Activated T-helper 1 cell treated with anti-CD3 and anti-CD28 coated beads, Interleukin-2, amount 50 U/mL, for 16 hours (primary cell): ENCODE data around the gene OR4X2.
"Not testable (repeated sequence)": the region's sequence is repeated elsewhere in the genome, so short reads cannot be mapped to it uniquely, and the experiment has no call there.

Source experiments
- DNase-seq, 2 donors: peaks; one replicate each; pipeline ENCODE4 v3.0.0-alpha.2; 2020; ENCODE audit warnings: low read depth in 1 of 2, low spot score in 1 of 2

The OR4X2 gene, protein sequence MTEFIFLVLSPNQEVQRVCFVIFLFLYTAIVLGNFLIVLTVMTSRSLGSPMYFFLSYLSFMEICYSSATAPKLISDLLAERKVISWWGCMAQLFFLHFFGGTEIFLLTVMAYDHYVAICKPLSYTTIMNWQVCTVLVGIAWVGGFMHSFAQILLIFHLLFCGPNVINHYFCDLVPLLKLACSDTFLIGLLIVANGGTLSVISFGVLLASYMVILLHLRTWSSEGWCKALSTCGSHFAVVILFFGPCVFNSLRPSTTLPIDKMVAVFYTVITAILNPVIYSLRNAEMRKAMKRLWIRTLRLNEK

DNA sequence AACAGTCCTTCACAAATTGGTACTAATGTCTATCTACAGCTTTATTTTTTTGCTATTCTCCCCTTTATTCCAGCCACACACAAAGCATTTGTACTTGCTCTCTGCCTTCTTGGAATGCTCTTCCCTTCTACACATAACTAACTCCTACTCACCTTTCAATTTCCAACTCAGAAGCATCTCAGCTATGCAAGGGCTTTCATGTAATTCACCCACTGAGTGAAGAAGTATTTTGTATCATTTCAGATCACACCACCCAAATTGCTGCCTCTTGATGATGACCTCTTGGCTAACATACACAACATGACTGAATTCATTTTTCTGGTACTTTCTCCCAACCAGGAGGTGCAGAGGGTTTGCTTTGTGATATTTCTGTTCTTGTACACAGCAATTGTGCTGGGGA lies at the start of gene OR4X2:
TSS of gene OR4X2 (plus strand) at position 301 of the 400 bp plus-strand sequence. CDS start at position 301, 0 bp downstream.
- DNase-seq = no peak

DNA sequence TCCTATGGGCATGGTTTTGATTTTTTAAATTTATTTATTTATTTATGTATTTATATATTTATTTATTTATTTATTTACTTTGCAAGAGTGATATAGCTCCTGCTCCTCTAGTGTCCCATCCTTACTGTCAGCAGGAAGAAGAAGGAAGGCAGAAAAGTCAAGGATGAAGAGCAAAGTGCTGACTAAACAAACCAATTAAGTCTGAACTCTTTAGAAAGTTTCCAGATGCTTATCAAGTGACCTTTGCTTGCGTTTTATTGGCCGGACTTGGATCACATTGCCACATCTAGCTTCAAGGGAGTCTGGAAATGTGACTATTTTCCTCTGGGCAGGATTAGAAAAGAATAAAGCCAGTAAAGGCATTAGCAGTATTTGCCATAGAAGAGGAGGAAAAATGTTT lies 37.0 kb upstream of the OR4X2 start:
- DNase-seq = no peak

DNA sequence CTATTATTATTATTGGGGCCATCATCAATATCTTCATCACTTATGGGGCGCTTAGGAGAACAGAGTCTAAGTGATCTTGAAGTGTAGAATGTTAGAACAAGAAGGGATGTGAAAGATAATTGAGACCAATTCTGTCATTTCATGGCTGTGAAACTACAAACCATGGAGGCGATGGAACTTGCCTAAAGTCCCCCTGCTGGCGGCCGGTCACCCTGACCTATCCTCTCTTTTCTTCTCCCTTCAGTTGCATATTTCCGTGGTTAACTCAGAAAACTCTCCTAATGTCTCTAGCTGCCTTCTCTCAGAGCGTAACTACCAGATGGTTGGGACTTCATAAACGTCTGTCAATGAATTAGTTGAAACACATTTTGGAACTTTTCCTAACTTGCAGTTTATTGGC lies 34.9 kb upstream of the OR4X2 start:
- no peak for DNase-seq

DNA sequence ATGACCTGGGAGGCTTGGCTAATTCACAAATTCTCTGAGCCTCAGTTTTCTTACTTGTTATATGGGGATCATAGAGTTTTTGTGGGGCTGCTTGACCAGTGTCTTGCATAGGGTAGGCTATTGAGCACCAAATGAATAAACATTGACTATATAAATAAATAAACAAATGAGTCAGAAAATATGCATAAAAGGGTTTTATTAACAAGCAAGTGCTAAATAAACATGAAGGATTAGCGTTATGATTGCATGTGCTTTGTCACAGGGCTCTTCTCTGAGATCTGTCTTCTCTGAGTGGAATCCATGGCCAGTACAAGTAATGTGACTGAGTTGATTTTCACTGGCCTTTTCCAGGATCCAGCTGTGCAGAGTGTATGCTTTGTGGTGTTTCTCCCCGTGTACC lies 28.4 kb upstream of the OR4X2 start, which contains the start of gene OR4B1:
TSS of gene OR4B1 (plus strand) at position 301 of the 400 bp plus-strand sequence. CDS start at position 301, 0 bp downstream.
- DNase-seq = no peak

DNA sequence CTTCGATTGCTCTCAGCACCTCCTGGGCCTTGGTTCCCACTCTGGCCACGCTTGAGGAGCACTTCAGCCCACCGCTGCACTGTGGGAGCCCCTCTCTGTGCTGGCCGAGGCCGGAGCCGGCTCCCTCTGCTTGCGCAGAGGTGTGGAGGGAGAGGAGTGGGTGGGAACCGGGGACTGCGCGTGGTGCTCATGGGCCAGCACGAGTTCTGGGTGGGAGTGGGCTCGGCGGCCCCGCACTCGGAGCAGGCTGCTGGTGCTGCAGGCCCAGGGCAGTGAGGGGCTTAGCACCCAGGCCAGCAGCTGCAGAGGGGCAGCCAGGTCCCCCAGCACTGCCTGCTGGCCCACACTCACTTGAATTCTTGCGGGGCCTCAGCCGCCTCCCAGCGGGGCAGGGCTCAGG lies 16.1 kb upstream of the OR4X2 start:
- no peak for DNase-seq

DNA sequence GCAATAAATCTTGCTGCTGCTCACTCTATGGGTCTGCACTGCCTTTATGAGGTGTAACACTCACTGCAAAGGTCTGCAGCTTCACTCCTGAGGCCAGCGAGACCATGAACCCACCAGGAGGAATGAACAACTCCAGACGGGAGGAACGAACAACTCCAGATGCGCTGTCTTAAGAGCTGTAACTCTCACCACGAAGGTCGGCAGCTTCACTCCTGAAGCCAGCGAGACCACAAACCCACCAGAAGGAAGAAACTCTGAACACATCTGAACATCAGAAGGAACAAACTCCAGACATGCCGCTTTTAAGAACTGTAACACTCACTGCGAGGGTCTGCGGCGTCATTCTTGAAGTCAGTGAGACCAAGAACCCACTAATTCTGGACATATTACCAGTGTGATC lies 14.8 kb upstream of the OR4X2 start:
- not testable (repeated sequence) for DNase-seq

DNA sequence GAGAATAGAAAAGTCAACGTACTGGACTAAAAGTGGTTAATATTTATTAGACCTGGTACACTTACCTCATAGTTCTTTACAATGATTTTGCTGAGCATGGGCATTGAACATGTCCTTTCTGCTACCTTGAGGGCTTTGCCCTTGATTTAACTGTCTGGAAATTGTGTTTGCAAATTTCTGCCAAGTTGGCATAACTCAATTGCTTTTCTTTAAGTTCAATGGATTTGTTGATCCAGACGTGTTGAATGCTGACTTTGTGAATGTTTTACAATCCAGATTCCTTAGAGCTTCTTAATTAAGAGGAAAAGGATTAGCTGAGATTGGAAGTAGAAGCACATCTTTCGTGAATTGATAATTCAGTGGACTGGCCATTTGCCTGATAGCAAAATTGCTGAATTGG lies 7.2 kb upstream of the OR4X2 start:
- DNase-seq = no peak

DNA sequence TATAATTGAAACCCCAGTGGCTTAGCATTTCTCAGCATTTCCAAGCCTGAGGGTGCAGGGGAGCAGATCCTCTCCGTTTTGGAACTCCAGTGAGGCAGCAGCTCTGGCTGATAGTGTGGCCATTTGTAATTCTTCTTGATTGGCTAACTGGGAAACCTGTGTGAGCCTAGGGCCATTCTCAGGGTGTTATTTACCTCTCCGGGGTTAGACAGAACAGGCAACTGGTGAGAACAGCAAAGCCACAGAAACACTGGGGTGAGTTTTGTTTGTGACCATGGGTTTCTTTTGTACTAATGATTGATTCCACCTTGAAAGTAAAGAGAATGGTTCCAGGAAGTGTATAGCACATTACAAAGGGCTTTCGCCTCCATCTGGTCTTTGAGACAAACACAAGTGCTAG lies 2.4 kb upstream of the OR4X2 start:
- no peak for DNase-seq

DNA sequence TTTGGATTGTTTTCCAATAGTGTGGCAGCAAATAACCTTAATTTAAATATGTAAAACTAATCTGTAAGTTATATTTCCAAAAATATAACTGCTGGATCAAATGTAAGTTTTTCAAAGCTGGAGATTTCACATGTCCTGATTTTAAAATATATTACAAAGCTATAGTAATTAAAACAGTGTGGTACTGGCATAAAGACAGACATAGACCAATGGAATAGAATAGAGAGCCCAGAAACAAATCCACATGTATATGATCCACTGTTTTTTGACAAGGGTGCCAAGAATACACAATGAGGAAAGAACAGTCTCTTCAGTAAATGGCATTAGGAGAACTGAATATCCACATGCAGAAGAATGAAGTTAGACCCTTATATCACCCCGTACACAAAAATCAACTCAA lies 4.0 kb downstream of the OR4X2 start:
- DNase-seq = no peak

DNA sequence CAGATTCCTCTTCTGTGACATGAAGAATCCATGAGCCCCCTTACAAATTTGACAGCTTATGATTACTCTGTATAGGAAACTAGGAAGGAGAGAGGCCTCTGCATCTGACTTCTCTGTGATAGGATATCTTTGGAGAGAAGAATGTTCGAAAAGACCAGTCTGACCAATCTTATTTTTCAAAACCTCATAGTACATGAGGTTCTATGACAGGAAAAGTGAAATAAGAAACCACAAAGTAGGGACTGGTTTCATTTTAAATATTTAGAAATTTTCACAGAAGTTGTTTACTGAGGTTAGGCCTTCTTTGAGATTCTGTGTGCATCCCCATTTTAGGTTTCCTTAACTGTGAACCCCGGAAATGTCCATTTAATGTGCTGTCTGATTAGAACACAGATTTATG lies 16.7 kb downstream of the OR4X2 start:
- no peak for DNase-seq

DNA sequence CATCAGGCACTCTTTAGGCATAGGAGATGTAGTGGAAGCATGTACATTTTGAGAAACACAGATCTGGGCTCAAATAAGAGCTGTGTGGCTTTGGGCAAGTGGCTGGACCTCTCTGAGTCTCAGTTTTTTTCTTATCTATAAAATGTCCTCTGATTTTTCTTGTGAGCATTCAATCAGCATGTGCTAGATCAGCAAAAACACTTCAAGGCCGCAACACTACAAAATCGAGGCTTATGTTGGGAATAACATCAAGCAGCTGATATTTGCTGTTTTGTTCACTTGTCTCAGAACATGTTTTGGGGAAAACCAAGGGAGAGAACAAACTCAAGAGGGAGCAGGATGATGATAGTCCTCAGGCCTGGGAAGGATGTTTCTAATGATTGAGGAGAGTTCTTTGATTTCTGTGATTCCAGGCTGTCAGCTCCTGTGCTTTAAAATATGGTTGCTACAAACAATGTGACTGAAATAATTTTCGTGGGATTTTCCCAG lies 18.6 kb downstream of the OR4X2 start, which contains the start of gene OR4X1:
TSS of gene OR4X1 (plus strand) at position 439 of the 489 bp plus-strand sequence. CDS start at position 439, 0 bp downstream.
- no peak for DNase-seq

DNA sequence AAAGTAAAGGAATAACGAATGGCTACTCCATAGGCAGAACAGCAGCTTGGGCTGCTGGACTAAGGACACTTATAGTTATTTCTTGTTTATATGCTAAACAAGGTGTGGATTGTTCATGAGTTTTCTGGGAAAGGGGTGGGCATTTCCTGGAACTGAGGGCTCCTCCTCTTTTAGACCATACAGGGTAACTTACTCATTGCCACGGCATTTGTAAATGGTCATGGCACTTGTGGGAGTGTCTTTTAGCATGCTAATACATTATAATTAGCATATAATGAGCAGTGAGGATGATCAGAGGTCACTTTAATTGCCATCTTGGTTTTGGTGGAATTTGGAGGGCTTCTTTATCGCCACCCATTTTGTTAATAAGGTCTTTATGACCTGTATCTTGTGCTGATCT lies 25.7 kb downstream of the OR4X2 start:
- DNase-seq = no peak

DNA sequence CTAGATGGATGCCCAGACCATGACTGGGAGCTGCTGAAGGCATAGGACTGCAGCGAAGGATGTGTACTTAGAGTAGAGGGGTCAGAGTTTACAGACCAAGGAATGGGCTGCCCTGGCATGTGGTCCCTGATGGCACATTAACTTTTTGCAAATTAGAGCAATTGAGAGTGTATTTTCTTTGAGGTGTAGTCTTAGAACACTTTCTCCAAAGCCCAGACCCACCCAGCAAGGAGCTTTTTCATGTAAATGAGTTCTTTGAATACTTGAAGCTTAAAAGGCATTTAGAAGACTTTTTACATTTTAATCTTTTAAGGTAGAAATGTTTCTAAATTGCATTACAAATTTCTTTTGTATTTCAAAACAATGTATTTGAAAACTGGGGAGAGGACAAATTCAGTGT lies 27.7 kb downstream of the OR4X2 start:
- no peak for DNase-seq
